Astrocyte (in vitro differentiated cells and primary cell): ENCODE measurements around the gene ZMYND19.

Experiments used
- CTCF ChIP-seq: IDR thresholded peaks from 2 replicates; pipeline ENCODE4 v1.5.1; 2011; ENCODE audit warnings: low read depth, mild to moderate bottlenecking, inconsistent platforms, low read length, moderate library complexity; ENCODE audit not compliant: insufficient read depth
- EZH2 ChIP-seq: IDR thresholded peaks from 2 replicates; pipeline ENCODE4 v1.6.1; 2012; ENCODE audit warnings: mild to moderate bottlenecking, low read length, inconsistent platforms; ENCODE audit not compliant: insufficient read depth

- TF ChIP-seq CTCF, result no peak
- no peak for TF ChIP-seq EZH2
These were observed 21.6 kb upstream of the ZMYND19 start for GRCh38 chr9:137611623-137612609.
